Measurements from ENCODE around the gene TSC22D4. TPM values are rescaled to one million over a fixed set of nuclear protein-coding genes. Genes with fewer than 3 reads are reported as not detected.

TSC22D4 gene
- polyA plus RNA-seq, 1 donor from 2014 or later, result 2.1 TPM

GRCh38 chr7:100492738-100493475 lies 13.9 kb upstream of the TSC22D4 start:
- TF ChIP-seq POLR2AphosphoS5 (IDR thresholded peaks at IDR 0.05) (no peak), EP300 (conservative IDR thresholded peaks at IDR 0.05; ENCODE audit: poor library complexity, severe bottlenecking) (no peak), REST (IDR thresholded peaks at IDR 0.05; ENCODE audit: borderline replicate concordance) (no peak), CTCF (IDR thresholded peaks at IDR 0.05; ENCODE audit: poor library complexity, severe bottlenecking) (no peak), TAF1 (IDR thresholded peaks at IDR 0.05; ENCODE audit: low read depth) (no peak), MXI1 (conservative IDR thresholded peaks at IDR 0.05; ENCODE audit: poor library complexity, severe bottlenecking) (no peak), EZH2 (IDR thresholded peaks at IDR 0.05; ENCODE audit: borderline replicate concordance, insufficient read depth, low read length, poor library complexity, severe bottlenecking) (no peak), RAD21 (conservative IDR thresholded peaks at IDR 0.05) (no peak), SMC3 (conservative IDR thresholded peaks at IDR 0.05; ENCODE audit: poor library complexity) (no peak)
- Histone ChIP-seq H3F3A (ENCODE audit: insufficient read depth, low read length, poor library complexity, severe bottlenecking) (no peaks in the 10 kb centered on the region), H3K27ac (ENCODE audit: low read length) (no peak overlapping the region), H3K36me3 (ENCODE audit: insufficient read depth, low read length) (no peaks in the 10 kb centered on the region), H2AFZ (ENCODE audit: low read depth, low read length) (no peak overlapping the region), H3K9me2 (ENCODE audit: insufficient read depth, low read length) (no peaks in the 10 kb centered on the region), H3K9me3 (ENCODE audit: low read length) (no peaks in the 10 kb centered on the region), H3K9ac (ENCODE audit: low read length) (no peak overlapping the region), H3K27me3 (ENCODE audit: insufficient read depth, low read depth, low read length) (no peaks in the 10 kb centered on the region), H3K4me2 (ENCODE audit: low read length) (no peak overlapping the region), H3K4me3 (ENCODE audit: low read length) (no peak overlapping the region), H4K20me1 (ENCODE audit: insufficient read depth) (no peaks in the 10 kb centered on the region), H3K79me2 (replicated peaks; ENCODE audit: insufficient read depth, low read length) (peaks cover 25% of the 10 kb centered on the region)

- H3K9me3 ChIP-seq (ENCODE audit: low read length), result no peaks in the 10 kb centered on the region
- no peak overlapping the region for H2AFZ ChIP-seq (ENCODE audit: low read depth, low read length)
- no peak overlapping the region for H3K4me3 ChIP-seq (ENCODE audit: low read length)
- no peaks in the 10 kb centered on the region for H3K27me3 ChIP-seq (ENCODE audit: insufficient read depth, low read depth, low read length)
- no peak for TF ChIP-seq TAF1 (IDR thresholded peaks at IDR 0.05; ENCODE audit: low read depth)
- no peak for TF ChIP-seq EZH2 (IDR thresholded peaks at IDR 0.05; ENCODE audit: borderline replicate concordance, insufficient read depth, low read length, poor library complexity, severe bottlenecking)
- no peak for TF ChIP-seq MXI1 (conservative IDR thresholded peaks at IDR 0.05; ENCODE audit: poor library complexity, severe bottlenecking)
- TF ChIP-seq RAD21 (conservative IDR thresholded peaks at IDR 0.05), result no peak
- TF ChIP-seq EP300 (conservative IDR thresholded peaks at IDR 0.05; ENCODE audit: poor library complexity, severe bottlenecking), result no peak
- no peak for TF ChIP-seq CTCF (IDR thresholded peaks at IDR 0.05; ENCODE audit: poor library complexity, severe bottlenecking)
- TF ChIP-seq POLR2AphosphoS5 (IDR thresholded peaks at IDR 0.05), result no peak
- TF ChIP-seq REST (IDR thresholded peaks at IDR 0.05; ENCODE audit: borderline replicate concordance), result no peak
- TF ChIP-seq SMC3 (conservative IDR thresholded peaks at IDR 0.05; ENCODE audit: poor library complexity), result no peak
- H3K27ac ChIP-seq (ENCODE audit: low read length), result no peak overlapping the region
- H3K9ac ChIP-seq (ENCODE audit: low read length), result no peak overlapping the region
- H3K4me2 ChIP-seq (ENCODE audit: low read length), result no peak overlapping the region
- H3K36me3 ChIP-seq (ENCODE audit: insufficient read depth, low read length), result no peaks in the 10 kb centered on the region
- no peaks in the 10 kb centered on the region for H3K9me2 ChIP-seq (ENCODE audit: insufficient read depth, low read length)
- H3F3A ChIP-seq (ENCODE audit: insufficient read depth, low read length, poor library complexity, severe bottlenecking), result no peaks in the 10 kb centered on the region
- peaks cover 28% of the 10 kb centered on the region for H3K79me2 ChIP-seq (replicated peaks; ENCODE audit: insufficient read depth, low read length)
- no peaks in the 10 kb centered on the region for H4K20me1 ChIP-seq (ENCODE audit: insufficient read depth)
These were observed 12.2 kb upstream of the TSC22D4 start for GRCh38 chr7:100491192-100491578.
